Endothelial cell of umbilical vein (primary cell): Measurements from ENCODE around the gene FOXK1. TPM values are rescaled to one million over a fixed set of nuclear protein-coding genes. Genes with fewer than 3 reads are reported as not detected.

ENCODE experiments used
- BruUV-seq: library from RNA; stranded (reverse); fragments of 400-500 nt; replicated peaks from 2 replicates; lab custom pipeline; 2021; lab: Mats Ljungman, UMichigan
- CTCF ChIA-PET: fragments of 300-600, 350-600 bp; sonication (Branson Sonifier 250); formaldehyde crosslinking; loops from one replicate; lab custom pipeline; 2021; ENCODE audit warnings: antibody characterized with exemption, inconsistent platforms; lab: Charles Lee
- POLR2A ChIA-PET: fragments of 300-600, 350-600 bp; sonication (Branson Sonifier 250); formaldehyde crosslinking; loops from one replicate; lab custom pipeline; 2021; ENCODE audit warnings: antibody characterized with exemption, inconsistent platforms; lab: Charles Lee
- DNase-seq: peaks from one replicate; pipeline ENCODE4 v3.0.0-alpha.2; 2011; ENCODE audit warnings: low read depth, low spot score
- FAIRE-seq: peaks from 2 replicates; lab custom pipeline; 2011; peaks lifted over from hg19 to GRCh38; lab: Jason Lieb, UNC
- H2AFZ ChIP-seq: 2 replicates; pipeline ENCODE4 v1.6.0; 2012; ENCODE audit warnings: low read depth, low read length, control low read depth, inconsistent platforms
- H3K27ac ChIP-seq: 2 replicates; pipeline ENCODE4 v1.5.1; 2011; ENCODE audit warnings: low read depth, mild to moderate bottlenecking, control low read depth, low read length, moderate library complexity; ENCODE audit not compliant: insufficient read depth
- H3K27me3 ChIP-seq, 2 experiments: 2 replicates each; pipeline versions ENCODE4 v1.6.0 to v1.6.1; 2011; ENCODE audit warnings: low read length in 2 of 2, mixed read lengths in 1 of 2; ENCODE audit not compliant: control insufficient read depth in 2 of 2, insufficient read depth in 2 of 2
- H3K36me3 ChIP-seq, 2 experiments: 2 replicates in 1 of 2; 3 replicates in 1 of 2; pipeline ENCODE4 v1.5.1; 2011; ENCODE audit warnings: low read length in 2 of 2, mild to moderate bottlenecking in 1 of 2, moderate library complexity in 1 of 2; ENCODE audit not compliant: control insufficient read depth in 2 of 2, insufficient read depth in 2 of 2; ENCODE audit errors: extremely low read depth in 1 of 2
- H3K4me1 ChIP-seq: 3 replicates; pipeline ENCODE4 v1.5.1; 2011; ENCODE audit warnings: mild to moderate bottlenecking, low read length; ENCODE audit not compliant: control insufficient read depth, insufficient read depth; ENCODE audit errors: extremely low read depth
- H3K4me2 ChIP-seq: 2 replicates; pipeline ENCODE4 v1.6.1; 2011; ENCODE audit warnings: low read length, control low read depth, mixed read lengths; ENCODE audit not compliant: insufficient read depth
- H3K4me3 ChIP-seq, 3 experiments: fragments of 200-600 bp in 1 of 3; sonication (generic), shearing (Covaris generic) in 1 of 3; replicated peaks in 1 of 3; 2 replicates each; pipeline ENCODE4 v1.5.1; 2011 to 2016; ENCODE audit warnings: control low read depth in 3 of 3, low read length in 3 of 3, mild to moderate bottlenecking in 2 of 3, inconsistent platforms in 1 of 3, low read depth in 1 of 3, moderate library complexity in 1 of 3; ENCODE audit not compliant: insufficient read depth in 1 of 3
- H3K79me2 ChIP-seq: 2 replicates; pipeline ENCODE4 v1.6.0; 2012; ENCODE audit warnings: low read length, inconsistent platforms; ENCODE audit not compliant: control insufficient read depth, insufficient read depth
- H3K9ac ChIP-seq: replicated peaks from 2 replicates; pipeline ENCODE3; 2011; ENCODE audit warnings: low read length, control low read depth; ENCODE audit not compliant: insufficient read depth; ENCODE audit errors: extremely low read depth
- H3K9me1 ChIP-seq: replicated peaks from 3 replicates; pipeline ENCODE4 v1.6.0; 2011; ENCODE audit warnings: mild to moderate bottlenecking, low read length; ENCODE audit not compliant: control insufficient read depth, insufficient read depth; ENCODE audit errors: extremely low read depth
- H3K9me3 ChIP-seq: replicated peaks from 2 replicates; pipeline ENCODE4 v1.5.1; 2012; ENCODE audit warnings: low read length, inconsistent platforms; ENCODE audit not compliant: control insufficient read depth, insufficient read depth
- H4K20me1 ChIP-seq: replicated peaks from 2 replicates; pipeline ENCODE3; 2011; ENCODE audit warnings: mild to moderate bottlenecking, low read length; ENCODE audit not compliant: control insufficient read depth, insufficient read depth; ENCODE audit errors: extremely low read depth
- EZH2 ChIP-seq: IDR thresholded peaks from 2 replicates; pipeline ENCODE4 v1.6.1; 2012; ENCODE audit warnings: borderline replicate concordance, low read depth, mild to moderate bottlenecking, moderate library complexity, low read length, inconsistent platforms; ENCODE audit not compliant: severe bottlenecking
- FOS ChIP-seq: IDR thresholded peaks from 2 replicates; pipeline ENCODE4 v1.6.1; 2011; ENCODE audit warnings: mild to moderate bottlenecking, low read length, moderate library complexity, borderline replicate concordance; ENCODE audit not compliant: insufficient read depth
- GATA2 ChIP-seq: IDR thresholded peaks from 2 replicates; pipeline ENCODE4 v1.7.0; 2011; ENCODE audit warnings: low read depth, mild to moderate bottlenecking, moderate library complexity, mixed read lengths, low read length; ENCODE audit not compliant: insufficient read length, insufficient read depth
- JUN ChIP-seq: IDR thresholded peaks from 2 replicates; pipeline ENCODE4 v1.6.1; 2011; ENCODE audit warnings: borderline replicate concordance, low read depth; ENCODE audit not compliant: insufficient read length, insufficient read depth
- MYC ChIP-seq: IDR thresholded peaks from one replicate; pipeline ENCODE4 v1.6.1; 2011; ENCODE audit warnings: mild to moderate bottlenecking, low read depth, low read length
- POLR2A ChIP-seq: IDR thresholded peaks from 2 replicates; pipeline ENCODE4 v1.6.1; 2012; ENCODE audit warnings: low read depth, mild to moderate bottlenecking, control low read depth, low read length
- POLR2AphosphoS5 ChIP-seq: IDR thresholded peaks from 2 replicates; pipeline ENCODE4 v1.6.1; 2012; ENCODE audit warnings: low read depth, mild to moderate bottlenecking, control low read depth, low read length, moderate library complexity; ENCODE audit not compliant: insufficient read depth
- dilution Hi-C: fragments of 300-500 bp; cut with MboI; formaldehyde crosslinking; loops from one replicate; pipeline ENCODE4 v1.15.0; 2019; ENCODE audit warnings: low sequenced_read_pairs; ENCODE audit not compliant: extremely low pct_ligation_motif_present
- intact Hi-C: fragments of 100-400 bp; cut with micrococcal nuclease; formaldehyde crosslinking; loops from one replicate; pipeline ENCODE4 v1.10.0; 2022
- polyA plus RNA-seq, 4 experiments: library from polyadenylated mRNA; depleted of rRNA in 3 of 4; stranded (reverse) in 3 of 4; unstranded in 1 of 4; fragments of >200 nt; gene quantifications; 2 replicates each; pipeline versions ENCODE4 v1.2.1 to v1.2.3, GENCODE V29; 2011 to 2012; ENCODE audit warnings: missing spikeins in 1 of 4
- total RNA-seq: library from RNA; stranded (reverse); gene quantifications from 2 replicates; pipeline ENCODE4 v1.2.3, GENCODE V29; 2021
- TF ChIP-seq, protein P1 (sequence below): IDR thresholded peaks from 2 replicates; pipeline ENCODE4 v1.6.1; 2011; ENCODE audit not compliant: insufficient read depth, insufficient read length
- TF ChIP-seq, protein P2 (sequence below), 2 donors: IDR thresholded peaks; 1 replicate in 1 of 2; 2 replicates in 1 of 2; pipeline ENCODE4 v1.5.1; 2011; ENCODE audit warnings: low read length in 2 of 2, mild to moderate bottlenecking in 2 of 2, moderate library complexity in 2 of 2, control low read depth in 1 of 2, inconsistent platforms in 1 of 2, low read depth in 1 of 2; ENCODE audit not compliant: insufficient read depth in 1 of 2; ENCODE audit errors: extremely low read depth in 1 of 2

The FOXK1 gene
- total and polyA plus RNA-seq, 2 donors (not counting 3 experiments of a cell fraction or from before 2014, with no cell fraction given), result 8.0 to 52.1 TPM

DNA sequence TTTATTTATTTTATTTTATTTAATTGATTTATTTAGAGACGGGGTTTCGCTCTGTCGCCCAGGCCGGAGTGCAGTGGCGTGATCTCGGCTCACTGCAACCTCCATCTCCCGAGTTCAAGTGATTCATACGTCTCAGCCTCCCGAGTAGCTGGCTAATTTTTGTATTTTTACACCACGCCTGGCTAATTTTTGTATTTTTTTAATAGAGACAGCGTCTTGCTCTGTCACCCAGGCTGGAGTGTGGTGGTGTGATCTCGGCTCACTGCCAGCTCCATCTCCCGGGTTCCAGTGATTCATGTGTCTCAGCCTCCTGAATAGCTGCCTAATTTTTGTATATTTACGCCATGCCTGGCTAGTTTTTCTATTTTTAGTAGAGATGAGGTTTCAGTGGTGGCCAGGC lies 127.6 kb downstream of the FOXK1 start:
- no TSS peak for BruUV-seq
- CTCF ChIA-PET, result no interaction called here
- FAIRE-seq, result no peak

More for the DNA sequence above, 127.6 kb downstream of the FOXK1 start:
- H3K79me2 ChIP-seq, result no peaks in the 10 kb centered on the region
- H3K9me1 ChIP-seq, result no peaks in the 10 kb centered on the region
- POLR2A ChIA-PET, result no interaction called here
- intact Hi-C loops (no loop called here), dilution Hi-C loops (no loop called here)
- H3K4me1 ChIP-seq, result no peaks in the 10 kb centered on the region
- TF ChIP-seq JUN (no peak), FOS (no peak), POLR2A (no peak), POLR2AphosphoS5 (no peak), GATA2 (no peak), EZH2 (no peak), MYC (no peak)
- TF ChIP-seq, protein P1, sequence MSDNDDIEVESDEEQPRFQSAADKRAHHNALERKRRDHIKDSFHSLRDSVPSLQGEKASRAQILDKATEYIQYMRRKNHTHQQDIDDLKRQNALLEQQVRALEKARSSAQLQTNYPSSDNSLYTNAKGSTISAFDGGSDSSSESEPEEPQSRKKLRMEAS, result no peak
- TF ChIP-seq, protein P2, sequence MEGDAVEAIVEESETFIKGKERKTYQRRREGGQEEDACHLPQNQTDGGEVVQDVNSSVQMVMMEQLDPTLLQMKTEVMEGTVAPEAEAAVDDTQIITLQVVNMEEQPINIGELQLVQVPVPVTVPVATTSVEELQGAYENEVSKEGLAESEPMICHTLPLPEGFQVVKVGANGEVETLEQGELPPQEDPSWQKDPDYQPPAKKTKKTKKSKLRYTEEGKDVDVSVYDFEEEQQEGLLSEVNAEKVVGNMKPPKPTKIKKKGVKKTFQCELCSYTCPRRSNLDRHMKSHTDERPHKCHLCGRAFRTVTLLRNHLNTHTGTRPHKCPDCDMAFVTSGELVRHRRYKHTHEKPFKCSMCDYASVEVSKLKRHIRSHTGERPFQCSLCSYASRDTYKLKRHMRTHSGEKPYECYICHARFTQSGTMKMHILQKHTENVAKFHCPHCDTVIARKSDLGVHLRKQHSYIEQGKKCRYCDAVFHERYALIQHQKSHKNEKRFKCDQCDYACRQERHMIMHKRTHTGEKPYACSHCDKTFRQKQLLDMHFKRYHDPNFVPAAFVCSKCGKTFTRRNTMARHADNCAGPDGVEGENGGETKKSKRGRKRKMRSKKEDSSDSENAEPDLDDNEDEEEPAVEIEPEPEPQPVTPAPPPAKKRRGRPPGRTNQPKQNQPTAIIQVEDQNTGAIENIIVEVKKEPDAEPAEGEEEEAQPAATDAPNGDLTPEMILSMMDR (IDR thresholded peaks at IDR 0.05; ENCODE audit: extremely low read depth in 1 of 2, insufficient read depth in 1 of 2, low read depth in 1 of 2, low read length in 2 of 2), result no peak
- no peak overlapping the region for H3K9ac ChIP-seq
- no peak overlapping the region for H3K27ac ChIP-seq
- no peaks in the 10 kb centered on the region for H4K20me1 ChIP-seq
- H3K9me3 ChIP-seq, result no peaks in the 10 kb centered on the region
- H3K36me3 ChIP-seq, result no peaks in the 10 kb centered on the region
- DNase-seq, result no peak
- H3K4me3 ChIP-seq, result no peak overlapping the region
- no peak overlapping the region for H3K4me2 ChIP-seq
- H2AFZ ChIP-seq, result no peak overlapping the region
- H3K27me3 ChIP-seq, result no peaks in the 10 kb centered on the region
